GM21367 (cell line): ENCODE data around the gene ZNF782.
"Not testable (repeated sequence)": the region's sequence is repeated elsewhere in the genome, so short reads cannot be mapped to it uniquely, and the experiment has no call there.

Source experiments
- ATAC-seq: cut with Tn5 transposase; IDR thresholded peaks from one replicate; pipeline ENCODE4 v1.9.1; 2021; ENCODE audit not compliant: unreplicated experiment

ZNF782 gene

DNA sequence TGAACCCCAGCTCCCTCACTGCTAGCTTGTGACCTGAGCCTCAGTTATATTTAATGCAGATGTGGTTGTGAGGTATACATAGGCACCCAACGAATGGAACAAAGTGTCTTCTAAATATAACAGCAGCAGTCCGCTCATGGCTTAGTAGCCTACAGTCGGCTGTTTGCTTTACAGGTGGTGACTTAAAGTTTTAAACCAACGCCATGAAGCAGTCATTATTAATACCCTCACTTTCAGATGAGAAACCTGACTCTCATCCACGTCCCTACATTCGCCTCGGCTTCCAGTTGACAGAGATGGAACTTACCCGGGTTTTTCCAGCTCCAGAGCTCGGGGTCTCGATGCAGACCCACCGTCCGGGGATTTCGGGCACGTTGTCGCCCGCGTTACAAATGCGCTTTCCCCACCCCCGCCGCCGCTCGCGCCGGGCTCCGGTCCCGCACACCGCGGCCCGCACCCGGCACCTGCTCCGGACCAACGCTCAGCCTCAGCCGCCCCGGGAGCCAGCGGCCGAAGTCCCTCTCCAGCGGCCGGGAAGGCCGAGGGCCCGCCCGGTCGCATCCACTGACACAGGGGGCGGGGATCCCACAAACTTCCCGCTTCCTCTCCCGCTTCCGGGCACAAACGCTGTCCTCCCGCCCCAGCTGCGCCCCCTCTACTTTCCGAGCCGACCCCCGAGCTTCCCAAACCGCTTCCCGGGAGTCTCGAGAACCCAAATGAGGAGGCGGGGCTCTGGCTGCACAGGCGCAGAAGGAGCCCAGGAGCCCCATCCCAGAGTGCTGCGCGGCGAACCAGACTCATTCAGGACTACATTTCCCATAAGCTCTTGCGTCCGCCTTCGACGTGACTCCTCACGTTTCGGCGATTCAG is at the start of gene ZNF782:
Gene ZNF782, minus strand, starts transcription at position 734 of the 870 bp plus-strand sequence. CDS start 2,553 bp downstream, outside the sequence.
- ATAC-seq, result peak; percentile 80

DNA sequence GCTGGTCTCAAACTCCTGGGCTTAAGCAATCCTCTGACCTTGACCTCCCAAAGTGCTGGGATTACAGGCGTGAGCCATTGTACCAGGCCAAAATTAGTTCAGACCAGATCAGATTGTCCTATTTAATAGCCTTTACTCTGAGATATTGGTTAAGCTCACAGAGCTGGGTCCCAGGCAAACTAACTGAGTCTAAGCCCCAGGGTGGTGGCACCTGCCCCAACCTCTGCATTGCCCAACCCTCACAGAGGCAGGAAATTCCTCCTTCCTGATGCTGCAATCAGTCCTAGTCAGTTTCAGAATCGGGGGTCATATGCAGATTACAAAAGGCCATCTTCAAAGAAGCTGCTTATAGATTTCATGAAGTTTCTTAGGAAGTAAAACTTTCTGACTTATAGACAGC is 45.7 kb upstream of the ZNF782 start:
- ATAC-seq, result not testable (repeated sequence)

DNA sequence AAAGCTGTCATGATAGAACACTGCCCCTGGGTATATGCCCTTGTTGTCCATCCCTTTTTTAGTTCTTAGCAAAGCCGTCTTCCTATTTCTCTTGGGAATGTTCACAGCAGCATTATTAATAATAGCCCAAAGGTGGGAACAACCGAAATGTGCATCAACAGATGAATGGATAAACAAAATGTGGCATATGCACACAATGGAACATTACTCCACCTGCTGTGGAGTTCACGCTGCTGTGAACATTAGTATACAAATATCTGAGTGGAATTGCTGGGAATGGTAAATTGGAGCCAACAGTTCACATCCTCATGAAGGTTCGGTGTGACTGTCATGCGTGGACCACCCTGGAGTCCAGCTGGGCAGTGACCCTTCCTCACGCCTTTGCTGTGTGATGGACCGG is 37.8 kb upstream of the ZNF782 start:
- no peak for ATAC-seq

DNA sequence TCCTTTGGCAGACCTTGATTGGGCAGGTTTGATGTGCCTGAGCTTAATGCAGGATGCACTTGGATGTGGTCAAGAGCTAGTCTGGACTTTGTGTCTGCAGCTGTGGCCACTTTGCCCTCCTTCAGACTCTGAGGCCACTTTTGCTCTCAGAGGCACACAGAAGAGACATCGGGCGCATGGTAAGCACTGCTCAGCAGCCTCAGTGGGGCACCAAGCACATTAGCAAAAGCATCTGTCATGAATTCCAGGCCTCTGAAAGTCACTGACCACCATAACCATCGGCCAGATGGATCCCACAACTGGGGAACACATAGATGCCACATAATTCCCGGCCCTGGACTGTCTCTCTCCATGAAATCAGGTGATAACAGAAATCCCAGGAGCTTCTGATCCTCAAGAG is 34.3 kb upstream of the ZNF782 start:
- no peak for ATAC-seq

DNA sequence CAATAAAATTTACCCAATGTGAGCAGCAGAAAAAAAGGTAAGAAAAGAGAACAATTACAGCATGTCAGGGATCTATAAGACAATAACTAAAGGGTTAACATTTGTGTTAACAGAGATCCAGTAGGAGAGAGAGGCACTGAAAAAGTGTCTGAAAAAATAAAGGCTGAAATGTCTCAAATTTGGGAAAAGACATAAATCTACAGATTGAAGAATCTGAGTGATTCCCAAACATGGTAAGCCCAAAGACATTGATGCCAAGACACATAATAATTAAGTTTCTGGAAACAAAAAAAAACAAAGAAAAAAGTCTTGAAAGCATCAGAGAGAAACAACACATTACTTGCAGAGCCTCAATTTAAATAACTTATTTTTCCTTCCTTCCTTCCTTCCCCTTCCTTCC is 31.1 kb upstream of the ZNF782 start:
- ATAC-seq, result no peak

DNA sequence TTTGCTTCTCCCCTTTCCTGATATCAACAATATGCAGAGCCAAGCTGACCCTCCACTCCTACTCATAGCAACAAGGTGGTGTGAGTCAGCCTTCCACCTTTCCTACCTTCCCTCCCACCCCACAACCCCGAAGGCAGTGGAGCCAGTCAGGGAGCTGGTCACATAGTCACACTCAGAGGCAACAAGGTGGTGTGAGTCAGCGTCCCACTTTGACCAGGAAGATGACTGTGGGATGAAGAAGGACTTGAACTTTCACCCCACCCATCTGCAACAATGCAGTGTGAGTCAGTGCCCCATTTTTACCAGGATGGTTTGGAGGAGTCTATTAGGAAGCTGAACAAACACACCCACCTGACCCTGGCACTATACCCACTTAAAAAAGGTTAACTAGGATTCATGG is 30.1 kb upstream of the ZNF782 start:
- ATAC-seq, result no peak

DNA sequence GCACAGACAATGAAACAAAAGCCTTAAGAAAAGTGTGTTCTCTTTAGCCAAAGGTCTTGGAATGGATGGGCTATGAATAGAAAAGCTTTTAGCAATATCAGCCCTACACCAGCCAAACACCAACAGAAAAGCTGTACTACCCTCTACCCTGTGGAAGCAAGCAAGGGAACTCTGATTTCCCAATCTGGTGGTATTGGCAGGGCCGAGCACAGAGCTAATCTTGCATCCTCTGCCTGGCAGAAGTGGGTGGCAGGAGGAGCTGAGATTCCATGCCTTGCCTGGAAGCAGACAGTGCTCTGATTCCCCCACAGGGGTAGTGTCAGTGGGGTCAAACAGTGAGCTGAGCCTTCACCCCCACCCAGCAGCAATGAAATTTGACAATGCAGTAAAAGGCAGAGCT is 29.6 kb upstream of the ZNF782 start:
- ATAC-seq, result no peak

DNA sequence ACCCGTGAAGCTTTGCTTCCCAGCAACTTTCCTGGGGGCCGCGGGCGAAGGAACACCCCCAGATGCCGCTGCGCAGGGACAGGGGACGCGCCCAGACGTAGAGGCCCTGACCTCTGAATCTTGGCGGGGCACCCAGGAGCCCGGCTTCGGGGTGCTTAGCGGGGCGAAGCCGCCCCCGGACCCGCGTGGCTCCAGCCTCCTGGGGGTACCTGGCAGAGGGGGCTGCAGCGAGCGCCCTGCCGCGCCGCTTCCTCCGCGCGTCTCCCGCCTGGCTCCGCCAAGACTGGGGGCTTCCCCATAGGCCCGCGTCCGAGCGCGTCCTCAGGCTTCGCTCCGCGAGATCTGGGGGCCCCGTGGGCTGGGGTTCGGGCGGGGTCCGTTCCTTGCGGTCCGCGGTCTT is 23.0 kb upstream of the ZNF782 start:
- no peak for ATAC-seq

DNA sequence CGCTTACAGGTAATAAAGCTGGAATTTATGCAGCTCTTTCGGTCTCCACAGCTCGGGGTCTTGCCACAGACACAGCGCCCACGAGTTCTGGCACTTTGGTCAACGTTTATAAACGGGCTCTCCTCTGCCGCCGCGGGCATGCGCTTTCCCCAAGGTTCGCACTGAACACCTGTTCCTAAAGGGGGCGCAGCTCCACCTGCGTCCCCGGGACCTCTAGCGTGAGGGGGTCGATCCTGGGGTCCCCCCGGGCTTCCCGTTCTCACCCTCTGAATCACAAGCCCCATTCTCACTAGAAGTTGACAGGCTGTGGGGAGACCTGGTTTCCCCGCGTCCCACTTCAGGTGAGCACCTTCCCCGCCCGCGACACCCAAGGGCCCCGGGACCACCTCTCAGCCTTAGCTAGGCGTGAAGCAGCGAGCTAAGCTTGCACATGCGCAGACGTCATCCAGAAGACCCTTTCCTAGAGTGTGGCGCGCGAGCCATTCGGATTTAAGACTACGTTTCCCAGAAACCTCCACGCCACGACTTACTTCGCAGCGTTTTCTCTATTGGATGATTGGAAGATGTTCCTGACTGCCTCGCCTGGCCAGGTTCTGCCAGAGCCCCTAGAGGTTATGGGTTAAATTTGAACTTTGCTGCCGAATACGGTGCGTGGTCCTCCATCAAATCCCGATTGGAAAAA is 21.3 kb upstream of the ZNF782 start:
- ATAC-seq, result peak; percentile 34

DNA sequence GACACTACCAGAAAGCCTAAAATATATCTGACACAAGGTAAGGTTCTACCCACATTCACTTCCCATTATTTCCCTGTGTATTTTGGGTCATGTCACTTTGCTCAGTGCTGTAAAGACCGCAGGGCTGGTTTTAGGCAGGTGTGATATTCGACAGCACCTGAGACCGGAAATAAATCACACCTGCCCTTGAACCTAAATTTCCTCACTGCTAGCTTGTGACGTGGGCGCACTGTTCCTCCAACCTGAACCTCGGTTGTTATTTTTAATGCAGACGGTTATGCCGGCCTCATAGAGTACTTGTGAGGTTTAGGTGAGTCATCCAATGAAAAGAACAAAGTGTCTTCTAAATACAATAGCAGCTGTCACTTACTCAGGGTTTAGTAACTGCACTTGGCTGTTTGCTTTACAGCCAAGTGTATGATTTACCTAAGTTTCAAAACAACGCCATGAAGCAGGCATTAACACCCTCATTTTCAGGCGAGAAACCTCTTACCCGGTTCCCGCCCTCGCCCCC is 20.7 kb upstream of the ZNF782 start:
- peak; percentile 52 for ATAC-seq

DNA sequence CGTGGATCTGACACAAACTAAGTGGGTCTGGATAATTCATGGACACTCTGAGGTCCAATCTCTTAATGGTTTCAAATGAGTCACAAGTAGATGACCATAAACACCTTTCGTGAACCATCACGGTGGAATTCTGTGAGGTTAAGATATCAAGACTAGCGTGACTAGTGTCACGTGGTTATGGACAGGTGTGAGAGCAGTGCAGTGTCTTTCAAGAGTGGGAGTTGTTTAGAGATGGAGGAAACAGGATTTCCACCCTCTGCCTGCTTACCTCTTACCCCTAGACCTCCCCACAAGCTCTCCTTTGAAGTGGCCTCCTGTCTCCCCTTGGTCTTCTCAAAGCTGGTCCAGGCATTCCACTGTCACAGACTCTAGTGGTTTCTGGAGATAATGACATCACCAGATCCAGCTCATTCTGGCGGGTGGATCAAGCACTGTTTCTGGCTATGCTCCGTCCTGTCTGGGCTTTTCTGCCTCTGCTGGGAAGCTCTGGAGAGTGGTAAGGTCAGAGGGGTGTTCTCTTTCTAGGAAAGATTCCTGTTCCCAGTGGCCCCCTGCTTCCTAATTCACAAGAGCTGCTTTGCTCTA is 20.0 kb upstream of the ZNF782 start:
- ATAC-seq, result no peak

DNA sequence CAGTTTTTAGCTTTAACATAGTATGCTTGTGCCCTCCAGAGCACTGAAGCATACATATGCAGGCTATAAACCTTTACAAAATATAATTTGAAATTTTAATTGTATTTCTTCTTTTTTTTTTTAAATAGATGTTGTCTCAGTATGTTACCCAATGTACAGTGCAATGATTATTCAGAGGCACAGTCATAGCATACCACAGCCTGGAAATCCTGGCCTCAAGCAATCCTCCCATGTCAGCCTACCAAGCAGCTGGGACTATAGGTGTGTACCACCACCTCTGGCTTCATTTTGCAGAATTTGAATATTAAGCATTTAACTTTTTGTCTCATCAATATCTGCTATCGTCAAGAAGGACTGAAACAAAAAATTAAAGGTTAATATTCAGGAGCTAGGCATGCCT is 16.9 kb upstream of the ZNF782 start:
- no peak for ATAC-seq

DNA sequence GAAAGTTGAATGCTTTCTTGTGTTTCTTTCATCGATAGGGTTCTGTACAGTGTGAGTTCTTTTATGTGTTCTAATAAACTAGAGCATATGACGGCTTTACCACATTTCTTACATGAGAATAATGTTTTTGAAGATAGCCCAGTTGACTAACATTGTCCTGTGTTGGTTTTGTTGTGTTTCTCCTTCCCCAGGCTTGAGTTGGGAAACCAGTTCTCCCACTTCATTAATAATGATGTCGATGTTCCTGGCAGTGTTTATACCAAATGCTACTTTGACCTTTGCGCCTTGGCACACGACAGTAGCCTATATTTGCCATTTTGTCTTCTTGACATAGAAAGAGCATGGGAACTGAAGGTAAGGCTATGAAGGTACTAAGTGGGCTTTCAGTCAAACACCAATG is 14.4 kb upstream of the ZNF782 start:
- no peak for ATAC-seq

DNA sequence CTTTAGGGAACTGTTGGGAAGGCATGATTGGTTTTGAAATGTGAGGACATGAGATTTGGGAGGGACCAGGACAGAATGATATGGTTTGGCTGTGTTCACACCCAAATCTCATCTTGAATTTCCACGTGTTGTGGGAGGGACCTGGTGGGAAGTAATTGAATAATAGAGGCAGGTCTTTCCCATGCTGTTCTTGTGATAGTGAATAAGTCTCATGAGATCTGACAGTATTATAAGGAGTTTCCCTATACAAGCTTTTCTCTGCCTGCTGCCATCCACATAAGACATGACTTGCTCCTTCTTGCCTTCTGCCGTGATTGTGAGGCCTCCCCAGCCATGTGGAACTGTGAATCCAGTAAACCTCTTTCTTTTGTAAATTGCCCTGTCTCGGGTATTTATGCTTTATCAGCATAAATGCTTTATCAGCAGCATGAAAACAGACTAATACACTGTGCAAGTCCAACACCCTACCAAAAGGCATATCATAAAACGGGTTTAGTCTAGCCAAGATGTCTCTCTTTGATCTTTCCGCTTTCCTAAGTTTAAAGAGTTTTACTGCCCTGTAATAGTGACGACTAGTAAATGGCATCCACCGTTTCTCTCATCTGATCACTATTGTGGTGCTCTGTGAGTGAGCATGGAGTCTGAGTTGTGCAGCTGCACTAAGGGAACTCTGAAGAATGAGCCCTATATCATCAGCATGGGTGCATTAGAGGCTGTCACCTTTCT is 12.9 kb upstream of the ZNF782 start:
- ATAC-seq, result no peak

DNA sequence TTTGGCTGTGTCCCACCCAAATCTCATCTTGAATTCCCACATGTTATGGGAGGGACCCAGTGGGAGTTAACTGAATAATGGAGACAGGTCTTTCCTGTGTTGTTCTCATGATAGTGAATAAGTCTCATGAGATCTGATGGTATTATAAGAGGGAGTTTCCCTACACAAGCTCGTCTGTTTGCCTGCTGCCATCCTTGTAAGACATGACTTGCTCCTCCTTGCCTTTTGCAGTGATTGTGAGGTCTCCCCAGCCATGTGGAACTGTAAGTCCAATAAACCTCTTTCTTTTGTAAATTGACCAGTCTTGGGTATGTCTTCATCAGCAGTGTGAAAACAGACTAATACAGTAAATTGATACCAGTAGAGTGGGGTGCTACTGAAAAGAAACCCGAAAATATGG is 10.9 kb upstream of the ZNF782 start:
- ATAC-seq, result not testable (repeated sequence)

DNA sequence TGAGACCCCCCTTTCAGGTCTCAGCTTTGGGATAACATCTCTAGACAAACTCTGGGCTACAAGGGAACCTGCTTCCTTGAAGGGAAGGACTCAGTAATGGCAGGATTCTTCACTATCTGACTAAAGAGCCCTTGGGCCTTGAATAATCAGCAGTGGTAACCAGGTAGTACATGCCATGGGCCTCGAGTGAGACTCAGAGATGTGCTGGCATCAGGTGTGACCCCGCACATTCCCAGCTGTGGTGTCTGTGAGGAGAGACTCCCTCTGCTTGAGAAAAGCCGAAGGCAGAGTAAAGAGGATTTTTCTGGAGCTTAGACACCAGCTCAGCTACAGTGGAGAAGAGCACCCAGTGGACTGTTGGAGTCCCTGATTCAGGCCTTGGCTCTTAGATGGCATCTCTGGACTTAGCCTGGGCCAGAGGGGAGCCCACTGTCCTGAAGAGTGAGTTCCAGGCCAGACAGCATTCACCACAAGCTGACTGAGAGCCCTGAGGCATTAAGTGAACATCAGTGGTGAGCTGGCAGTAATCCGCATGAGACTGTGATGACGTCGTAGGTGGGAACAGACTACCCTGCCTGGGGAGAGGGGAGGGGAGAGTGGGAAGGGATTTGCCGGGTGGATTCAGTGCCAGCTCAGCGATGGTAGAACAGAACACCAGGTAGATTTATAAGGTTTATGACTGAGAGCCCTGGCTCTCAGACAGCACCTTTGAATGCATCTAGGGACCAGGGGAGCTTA is 5.3 kb upstream of the ZNF782 start:
- no peak for ATAC-seq

DNA sequence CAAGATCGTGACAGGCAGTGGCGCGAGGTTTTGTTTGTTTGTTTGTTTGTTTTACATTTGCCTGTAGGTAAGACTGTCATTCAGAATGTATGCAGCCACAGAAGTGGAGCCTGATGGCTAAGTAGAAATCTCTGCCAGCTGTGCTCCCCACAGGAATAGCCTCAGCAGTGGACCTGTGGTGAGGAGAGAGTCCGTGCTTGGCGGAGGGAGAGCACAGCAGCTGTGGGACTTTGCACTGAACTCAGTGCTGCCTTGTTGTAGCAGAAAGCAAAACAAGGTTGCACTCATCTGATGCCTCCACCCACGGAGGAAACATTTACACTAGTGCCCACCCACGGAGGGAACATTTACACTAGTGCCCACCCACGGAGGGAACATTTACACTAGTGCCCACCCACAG is 4.4 kb upstream of the ZNF782 start:
- no peak for ATAC-seq

DNA sequence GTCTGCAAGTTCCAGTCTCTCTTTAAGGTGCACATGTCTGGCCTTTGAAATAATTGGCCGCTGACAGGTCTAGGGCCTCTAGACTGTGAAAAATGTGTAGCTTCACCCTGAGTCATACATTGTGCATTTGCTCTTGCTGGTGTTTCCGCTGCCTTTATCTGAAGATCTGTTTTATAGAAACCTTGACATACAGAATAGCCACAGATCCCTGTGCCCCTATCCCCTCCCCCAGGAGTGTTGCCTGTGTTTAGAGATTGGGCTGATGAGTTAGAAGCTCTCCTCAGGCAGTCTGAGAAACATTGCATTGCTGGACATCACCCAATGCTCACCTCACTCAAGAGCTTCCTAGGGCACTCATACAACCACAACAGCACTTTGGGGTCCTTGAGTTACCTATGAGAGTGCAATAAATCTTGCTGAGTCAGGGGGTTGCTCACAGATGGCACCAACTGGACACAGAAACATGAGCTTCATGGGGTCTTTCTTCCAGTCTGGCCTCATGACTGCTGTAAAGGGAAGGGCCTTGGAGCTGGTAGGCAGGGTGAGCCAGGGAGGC is 3.8 kb upstream of the ZNF782 start:
- ATAC-seq, result no peak

DNA sequence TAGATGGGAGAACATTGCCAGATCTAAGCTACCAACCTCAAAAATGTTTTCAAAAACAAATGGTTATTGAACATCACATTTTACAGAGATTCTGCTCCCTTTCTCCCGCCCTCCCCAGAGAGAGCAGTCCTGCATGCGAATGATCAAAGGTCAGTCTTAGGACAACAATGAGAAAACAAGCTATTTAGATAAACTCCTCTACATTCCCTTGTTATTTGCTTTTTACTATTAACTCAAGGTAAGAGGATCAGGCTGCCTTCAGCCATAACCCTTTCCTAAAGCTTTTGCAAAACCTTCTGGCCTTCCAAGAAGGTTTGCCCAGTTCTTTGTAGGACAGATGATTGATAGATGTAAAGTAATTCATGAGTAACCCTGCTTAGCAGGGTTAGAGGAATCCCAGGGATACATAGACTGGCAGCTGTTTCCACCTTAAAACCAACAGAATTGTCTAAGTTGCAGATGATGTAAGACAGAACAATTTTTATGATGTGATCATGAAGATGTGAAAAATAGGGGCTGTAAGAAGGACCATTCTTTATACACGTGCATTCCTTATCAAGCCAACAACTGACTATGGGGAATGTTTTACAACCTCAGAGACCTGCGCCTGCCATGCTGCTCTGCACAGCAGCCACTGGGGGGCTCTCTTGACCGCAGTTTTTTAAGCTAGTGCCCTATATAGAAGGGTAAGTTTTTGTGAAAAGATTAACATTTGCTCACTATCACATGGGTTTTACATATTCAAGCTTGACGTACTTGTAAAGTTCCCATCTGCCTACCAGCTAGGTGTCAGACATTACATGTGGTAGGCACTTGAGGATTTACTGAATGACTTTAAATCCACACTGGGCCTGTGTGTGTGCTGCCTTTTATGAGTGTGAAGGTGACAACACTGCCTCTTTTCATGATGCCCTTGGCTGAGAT is 2.3 kb upstream of the ZNF782 start:
- ATAC-seq, result no peak
